HG03025 (cell line): Measurements from ENCODE around the gene YDJC.
"Not testable (repeated sequence)": the region's sequence is repeated elsewhere in the genome, so short reads cannot be mapped to it uniquely, and the experiment has no call there.

ENCODE experiments used
- ATAC-seq: cut with Tn5 transposase; IDR thresholded peaks from one replicate; pipeline ENCODE4 v1.9.1; 2021; ENCODE audit warnings: mild to moderate bottlenecking, moderate library complexity; ENCODE audit not compliant: unreplicated experiment, low FRiP score

YDJC gene, protein sequence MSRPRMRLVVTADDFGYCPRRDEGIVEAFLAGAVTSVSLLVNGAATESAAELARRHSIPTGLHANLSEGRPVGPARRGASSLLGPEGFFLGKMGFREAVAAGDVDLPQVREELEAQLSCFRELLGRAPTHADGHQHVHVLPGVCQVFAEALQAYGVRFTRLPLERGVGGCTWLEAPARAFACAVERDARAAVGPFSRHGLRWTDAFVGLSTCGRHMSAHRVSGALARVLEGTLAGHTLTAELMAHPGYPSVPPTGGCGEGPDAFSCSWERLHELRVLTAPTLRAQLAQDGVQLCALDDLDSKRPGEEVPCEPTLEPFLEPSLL

DNA sequence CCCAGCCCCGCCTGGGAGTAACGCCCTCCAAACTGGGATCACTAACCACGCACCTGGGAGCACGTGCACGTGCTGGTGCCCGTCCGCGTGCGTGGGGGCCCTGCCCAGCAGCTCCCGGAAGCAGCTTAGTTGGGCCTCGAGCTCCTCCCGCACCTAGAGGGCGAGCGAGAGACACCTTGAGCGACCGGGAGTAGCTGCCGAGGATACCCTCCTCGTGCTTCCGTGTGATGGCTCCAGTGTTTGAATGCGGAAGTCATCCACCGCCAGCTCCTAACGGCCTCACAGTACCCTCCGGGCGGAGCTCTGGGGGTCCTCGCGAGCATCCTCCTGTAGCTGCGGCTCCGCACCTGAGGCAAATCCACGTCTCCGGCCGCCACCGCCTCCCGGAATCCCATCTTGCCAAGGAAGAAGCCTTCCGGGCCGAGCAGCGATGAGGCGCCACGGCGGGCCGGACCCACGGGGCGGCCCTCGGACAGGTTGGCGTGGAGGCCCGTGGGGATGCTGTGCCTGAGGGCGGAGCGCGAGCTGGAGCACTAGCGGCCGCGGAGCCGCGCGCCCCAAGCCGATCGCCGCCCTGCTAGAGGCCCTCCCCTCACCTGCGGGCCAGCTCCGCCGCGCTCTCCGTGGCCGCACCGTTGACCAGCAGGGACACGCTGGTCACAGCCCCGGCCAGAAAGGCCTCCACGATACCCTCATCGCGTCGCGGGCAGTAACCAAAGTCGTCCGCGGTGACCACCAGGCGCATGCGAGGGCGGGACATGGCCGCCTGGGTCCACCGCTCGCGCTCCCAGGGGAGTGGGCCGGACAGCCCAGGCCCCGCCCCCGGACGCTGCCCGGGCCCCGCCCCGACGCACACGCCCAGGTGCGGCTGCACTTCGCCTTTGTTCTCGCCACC, at the start of gene YDJC:
YDJC (minus strand) TSS at position 768 of the 895 bp plus-strand sequence; CDS start at position 760, 8 bp downstream.
- peak; percentile 62 for ATAC-seq

DNA sequence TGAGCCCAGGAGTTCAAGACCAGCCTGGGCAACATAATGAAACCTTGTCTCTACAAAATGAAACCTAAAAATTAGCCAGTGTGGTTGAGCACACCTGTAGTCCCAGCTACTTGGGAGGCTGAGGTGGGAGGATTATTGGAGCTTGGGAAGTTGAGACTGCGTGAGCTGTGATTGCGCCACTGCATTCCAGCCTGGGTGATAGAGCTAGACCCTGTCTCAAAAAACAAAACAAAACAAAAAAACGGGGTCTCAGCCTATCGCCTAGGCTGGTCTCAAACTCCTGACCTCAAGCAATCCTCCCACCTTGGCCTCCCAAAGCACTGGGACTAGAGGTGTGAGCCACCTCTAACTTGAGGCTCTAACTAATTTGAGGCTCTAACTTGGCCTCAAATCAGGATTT, 49.6 kb upstream of the YDJC start:
- ATAC-seq: no peak

DNA sequence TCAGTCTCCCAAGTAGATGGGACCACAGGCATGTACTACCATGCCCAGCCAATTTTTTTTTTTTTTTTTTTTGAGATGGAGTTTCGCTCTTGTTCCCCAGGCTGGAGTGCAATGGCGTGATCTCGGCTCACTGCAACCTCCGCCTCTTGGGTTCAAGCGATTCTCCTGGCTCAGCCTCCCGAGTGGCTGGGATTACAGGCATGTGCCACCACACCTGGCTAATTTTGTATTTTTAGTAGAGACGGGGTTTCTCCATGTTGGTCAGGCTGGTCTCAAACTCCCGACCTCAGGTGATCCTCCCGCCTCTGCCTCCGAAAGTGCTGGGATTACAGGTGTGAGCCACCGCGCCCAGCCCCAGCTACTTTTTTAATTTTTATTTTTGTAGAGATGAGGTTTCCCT, 49.0 kb upstream of the YDJC start:
- ATAC-seq: not testable (repeated sequence)

DNA sequence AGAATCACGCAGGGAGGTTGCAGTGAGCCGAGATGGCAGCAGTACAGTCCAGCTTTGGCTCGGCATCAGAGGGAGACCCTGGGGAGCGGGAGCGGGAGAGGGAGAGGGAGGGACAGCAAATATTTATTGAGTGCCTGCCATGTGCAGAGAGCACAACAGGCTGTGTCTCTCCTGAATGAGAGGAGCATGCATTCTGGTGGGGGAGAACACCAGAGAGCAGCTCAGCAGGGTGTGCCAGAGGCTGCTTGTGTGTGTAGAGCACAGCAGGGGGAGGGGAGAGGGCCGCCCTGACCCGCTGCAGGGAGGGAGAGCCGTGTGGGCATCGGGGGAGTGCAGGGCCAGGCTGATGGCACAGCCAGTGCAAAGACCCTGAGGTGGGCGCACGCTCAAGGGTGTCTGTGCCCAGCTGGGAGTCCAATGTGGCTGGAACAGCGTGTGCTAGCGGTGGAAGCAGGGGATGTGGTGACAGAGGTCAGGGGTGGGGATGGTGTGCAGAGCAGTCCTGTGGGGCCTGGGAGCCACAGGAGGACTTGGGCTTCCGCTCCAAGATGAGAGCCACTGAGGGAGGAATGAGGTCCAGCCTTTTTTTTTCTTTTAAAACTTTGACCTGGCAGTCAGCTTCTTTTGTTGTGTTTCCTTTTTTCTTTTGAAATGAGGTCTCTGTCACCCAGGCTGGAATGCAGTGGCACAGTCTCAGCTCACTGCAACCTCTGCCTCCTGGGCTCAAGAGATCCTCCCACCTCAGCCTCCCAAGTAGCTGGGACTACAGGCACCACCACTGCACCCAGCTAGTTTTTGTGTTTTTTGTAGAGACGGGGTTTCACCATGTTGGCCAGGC, 48.0 kb upstream of the YDJC start:
- ATAC-seq: no peak

DNA sequence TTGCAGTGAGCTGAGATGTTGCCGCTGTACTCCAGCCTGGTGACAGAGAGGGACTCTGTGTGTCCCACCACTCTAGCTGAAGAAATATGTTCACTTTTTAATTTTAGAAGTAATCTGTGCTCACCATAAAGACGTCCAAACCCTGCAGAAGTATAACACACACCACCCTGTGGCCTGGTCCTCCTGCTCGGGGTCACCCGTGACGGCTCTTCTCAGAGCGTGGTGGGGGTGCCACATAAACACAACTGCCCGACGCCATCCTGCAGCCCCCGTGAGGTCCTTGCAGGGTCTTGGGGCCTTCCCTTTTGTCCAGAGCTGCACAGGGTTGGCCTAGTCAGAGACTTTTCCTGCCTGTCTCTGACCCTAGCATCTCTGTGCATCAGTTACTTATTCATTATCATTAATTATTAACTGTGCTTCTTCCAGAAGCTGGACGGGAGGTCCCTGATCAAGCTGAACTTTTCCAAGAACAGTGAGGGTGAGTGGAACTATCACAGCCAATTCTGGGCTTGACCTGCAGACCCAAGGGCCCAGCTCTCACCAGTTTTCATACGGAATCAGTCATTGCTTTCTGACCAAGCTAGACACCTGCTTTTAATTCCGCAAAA, 44.9 kb upstream of the YDJC start:
- no peak for ATAC-seq

DNA sequence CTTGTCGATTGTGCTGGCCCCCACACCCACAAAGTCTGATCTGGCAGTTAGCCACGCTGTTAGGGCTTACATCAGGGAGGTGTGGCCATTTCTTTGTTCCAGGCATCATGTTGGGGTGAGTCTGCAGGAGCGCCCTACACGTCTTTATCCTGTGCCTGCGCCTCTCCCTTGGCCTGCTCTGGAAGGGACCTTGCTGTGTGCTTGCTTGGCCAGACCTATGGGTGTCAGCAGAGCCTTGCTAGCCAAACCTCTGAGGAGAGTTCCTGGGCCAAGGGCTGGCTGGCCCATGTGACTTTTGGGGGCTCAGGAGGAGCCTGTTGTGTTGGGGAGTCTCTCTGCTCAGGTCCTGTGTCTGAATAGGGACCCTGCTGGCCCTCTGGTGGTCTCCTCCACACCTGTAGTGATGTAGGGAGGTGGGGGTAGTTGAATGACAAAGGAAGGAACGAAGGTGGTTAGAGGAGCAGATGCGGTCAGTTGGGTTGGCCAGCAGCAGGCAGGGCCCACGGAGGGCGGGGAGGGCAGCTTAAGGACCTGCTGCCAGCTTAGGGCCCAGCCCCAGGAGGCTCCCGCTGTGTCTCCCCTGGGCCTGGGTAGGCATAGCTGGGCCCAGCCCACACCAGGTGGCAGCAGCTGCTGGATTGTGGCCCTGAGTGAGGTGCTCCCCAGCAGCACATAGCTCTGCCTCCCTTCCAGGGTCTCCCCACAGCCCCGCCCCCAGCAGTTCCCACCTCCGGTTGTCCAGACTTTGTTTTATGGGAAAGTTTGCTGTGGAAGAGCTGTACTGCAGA, 43.9 kb upstream of the YDJC start:
- no peak for ATAC-seq

DNA sequence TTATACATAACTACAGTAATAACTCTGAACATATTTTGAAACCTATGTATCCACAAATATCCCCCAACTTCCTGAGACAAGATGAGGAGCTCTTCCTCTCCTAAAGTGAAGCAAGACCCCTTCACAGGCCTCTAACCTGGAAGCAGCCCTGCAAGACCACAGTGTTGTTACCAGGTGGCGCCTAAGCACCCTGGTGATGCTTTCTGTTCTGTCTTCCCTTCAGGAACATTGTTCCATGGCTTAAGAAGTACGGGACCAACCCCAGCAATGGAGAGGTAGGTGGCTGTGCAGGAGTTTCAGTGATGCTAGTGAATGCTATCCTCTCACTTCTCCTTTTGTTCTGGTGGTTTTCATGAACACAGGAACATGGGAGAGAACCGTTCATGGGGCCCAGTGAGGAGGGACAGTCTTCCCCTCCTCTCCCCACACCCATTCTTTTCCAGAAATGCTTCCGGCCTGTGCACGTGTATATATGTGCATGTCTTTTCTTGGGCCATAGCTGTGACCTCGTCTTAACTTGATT, 42.3 kb upstream of the YDJC start:
- no peak for ATAC-seq

DNA sequence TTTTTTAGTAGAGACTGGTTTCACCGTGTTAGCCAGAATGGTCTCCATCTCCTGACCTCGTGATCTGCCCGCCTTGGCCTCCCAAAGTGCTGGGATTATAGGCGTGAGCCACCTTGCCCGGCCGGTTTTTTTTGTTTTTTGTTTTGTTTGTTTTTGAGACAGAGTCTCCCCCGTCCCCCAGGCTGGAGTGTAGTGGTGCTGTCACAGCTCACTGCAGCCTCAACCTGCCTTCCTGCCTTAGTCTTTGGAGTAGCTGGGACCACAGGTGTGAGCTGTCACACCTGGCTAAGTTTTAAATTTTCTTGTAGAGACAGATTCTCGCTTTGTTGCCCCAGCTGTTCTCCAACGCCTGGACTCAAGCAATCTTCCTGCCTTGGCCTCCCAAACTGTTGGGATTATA, 39.2 kb upstream of the YDJC start:
- no peak for ATAC-seq

DNA sequence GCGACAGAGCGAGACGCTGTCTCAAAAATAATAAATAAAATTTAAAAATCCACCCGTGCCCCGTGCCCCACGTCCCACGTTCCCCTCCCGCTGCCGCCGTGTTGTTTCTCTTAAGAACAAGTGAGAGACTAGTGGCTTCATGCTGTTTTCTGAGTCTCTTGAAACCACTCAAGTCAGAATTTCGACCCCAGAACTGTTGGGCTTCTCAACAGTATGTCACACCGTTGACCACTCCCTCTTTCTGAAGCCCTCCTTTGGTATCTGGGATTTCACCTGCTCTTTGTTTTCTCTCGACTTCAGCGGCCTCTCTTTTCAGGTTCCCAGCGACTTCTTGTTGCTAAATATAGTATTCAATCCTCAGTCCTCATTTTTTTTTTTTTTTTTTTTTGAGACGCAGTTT, 37.0 kb upstream of the YDJC start:
- no peak for ATAC-seq

DNA sequence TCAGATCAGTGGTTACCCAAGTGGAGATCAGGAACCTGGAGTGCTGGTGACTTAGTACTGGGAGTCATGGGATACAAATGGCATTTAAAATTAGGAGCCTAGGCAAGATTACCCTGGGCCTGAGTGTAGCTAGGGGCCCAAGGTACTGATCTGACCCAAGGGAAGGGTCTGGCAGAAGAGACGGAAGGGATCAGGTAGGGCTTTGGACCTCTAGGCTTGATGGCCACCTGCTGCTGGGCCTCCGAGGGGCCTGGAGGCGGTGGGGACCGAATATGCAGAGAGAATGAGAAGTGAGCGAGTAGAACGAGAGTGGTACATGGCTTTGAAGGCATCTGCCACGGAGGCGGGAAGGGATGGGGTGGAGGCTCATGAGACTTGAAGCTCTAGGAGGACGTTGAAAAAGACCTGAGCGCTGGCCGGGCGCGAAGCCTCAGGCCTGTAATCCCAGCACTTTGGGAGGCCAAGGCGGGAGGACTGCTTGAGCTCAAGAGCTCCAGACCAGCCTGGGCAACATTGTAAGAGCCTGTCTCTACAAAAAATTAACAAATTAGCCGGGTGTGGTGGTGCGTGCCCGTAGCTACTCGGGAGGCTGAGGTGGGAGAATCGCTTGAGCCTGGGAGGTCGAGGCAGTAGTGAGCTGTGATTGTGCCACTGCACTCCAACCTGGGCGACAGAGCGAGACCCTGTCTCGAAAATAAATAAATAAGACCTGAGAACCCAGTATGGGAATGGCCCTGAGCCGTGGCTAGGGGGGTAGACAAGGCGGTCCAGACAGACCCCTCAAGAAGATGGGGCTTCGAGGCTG, 35.4 kb upstream of the YDJC start:
- no peak for ATAC-seq

DNA sequence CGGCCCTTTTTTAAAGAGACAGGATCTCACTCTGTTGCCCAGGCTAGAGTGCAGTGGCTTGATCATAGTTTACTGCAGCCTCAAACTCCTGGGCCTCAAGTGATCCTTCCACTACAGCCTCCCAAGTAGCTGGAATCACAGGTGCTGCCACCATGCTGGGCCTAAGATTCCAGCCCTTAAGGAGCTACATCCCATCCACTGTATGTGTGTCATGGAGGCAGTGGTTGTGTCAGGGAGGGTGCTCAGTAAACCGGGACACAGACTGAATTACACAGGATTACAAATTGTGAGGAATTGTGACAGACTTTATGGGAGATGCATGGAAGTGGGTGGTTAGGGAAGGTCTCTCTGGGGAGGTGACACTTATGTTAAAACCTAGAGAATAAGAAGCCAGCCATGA, 33.9 kb upstream of the YDJC start:
- no peak for ATAC-seq

DNA sequence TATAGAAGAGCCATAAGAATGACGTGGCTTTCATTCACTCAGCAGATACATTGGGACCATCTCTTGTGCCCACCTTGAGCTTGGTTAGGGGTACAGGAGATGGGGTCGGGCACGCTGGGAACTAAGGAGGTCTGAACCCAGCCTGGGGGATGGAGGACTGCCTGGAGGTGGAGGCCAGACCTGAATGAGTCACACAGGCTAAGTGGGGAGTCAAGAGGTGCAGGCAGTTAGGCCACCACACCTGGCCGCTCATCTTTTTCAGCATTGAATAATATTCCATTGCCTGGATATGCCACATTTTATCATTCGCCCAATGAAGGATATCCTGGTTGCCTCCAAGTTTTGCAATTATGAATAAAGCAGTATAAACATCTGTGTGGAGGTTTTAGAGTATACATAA, 32.2 kb upstream of the YDJC start:
- ATAC-seq: no peak

DNA sequence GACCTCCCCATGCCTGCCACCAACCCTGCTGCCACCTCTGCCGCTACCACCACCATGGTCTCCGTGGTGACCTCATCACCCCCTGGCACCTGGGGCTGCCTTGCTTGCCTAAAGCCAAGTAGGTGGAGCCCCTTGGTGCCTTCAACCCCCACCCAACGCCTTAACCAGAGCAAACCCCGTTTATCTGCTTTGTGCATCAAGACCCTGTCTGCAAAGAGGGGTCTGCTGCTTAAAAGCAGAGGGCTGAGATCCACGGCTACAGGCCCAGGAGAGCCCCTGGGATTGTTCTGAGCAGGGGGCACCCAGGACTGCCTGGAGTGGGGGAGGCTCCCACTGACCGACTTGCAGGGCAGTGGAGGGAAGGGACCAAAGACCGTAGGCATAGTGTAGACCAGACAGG, 31.1 kb upstream of the YDJC start:
- no peak for ATAC-seq

DNA sequence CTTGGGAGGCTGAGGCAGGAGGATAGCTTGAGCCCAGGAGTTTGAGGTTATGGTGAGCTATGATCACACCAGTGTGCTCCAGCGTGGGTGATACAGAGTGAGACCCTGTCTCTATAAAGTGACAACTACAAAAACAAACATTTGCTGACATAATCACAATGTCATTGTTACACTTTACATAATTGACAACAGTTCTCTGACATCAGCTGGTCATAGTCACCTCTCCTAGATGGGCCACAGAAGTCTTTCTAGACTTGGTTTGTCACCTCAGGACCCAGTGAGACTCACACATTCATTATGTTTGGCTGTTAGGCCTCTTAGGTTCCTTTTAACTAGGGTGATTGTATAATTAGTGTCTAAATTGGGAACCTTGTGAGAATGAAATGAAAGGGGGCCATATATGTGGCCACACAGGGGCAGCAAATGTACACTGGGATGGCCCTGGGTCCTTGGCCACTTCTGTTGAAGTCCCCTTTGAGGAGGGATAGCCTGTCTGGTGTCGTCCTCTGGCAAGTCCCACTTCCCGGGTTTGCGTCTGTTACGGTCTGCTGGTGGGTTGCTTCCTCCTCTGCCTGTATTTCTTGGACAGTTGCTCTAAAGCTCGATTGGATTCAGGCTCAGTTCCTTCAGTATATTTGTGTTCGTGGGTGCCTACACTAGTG, 30.2 kb upstream of the YDJC start:
- ATAC-seq: no peak

DNA sequence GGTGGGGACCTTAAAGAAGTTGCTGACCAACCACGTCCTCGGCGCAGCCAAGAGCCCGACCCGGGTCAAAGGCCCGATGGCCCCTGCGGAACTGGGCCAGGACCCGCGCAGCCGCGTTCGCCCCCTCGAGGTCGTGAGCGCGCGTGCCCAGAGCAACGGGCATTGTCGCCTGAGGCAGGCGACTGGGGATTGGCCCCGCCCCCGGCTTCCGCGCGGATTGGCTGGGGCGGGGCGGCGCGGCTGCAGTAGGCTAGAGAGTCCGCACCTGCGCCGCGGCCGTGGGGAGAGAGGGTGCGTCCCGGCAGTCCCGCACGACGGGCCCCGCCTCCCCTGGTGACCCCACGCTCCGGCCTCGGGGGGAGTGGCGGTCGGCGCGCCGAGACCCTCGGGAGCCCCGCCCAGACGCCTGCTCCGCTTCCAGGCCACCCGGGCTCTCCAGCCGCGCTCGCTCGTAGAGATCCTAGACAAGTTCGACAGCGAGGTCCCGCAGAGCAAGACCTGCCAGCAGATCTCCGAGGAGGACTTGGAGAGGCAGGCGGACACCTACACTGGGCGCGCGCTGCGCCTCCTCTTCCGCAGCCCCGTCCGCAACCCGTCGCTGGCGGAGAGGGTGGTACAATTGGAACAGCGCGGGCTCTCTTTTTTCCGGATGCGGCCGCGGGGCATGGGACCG, 27.7 kb upstream of the YDJC start:
- peak; percentile 38 for ATAC-seq

DNA sequence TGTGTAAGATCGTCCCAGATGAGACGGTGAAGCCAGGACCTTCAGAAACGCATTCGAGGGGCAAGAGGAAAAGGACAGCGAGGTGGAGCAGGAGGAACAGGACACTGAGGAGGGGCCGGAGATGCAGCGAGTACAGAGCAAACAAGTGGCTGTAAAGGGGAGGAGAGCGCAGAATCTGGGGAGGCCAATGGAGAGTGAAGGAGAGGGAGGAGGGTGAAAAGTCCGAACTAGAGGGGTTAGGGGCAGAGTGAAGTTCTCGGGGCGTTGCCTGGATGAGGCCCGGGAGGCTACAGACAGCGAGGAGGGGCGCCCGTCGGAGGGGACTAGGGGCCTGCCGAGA, 27.2 kb upstream of the YDJC start:
- no peak for ATAC-seq
